Stimulated activated CD8-positive, alpha-beta memory T cell treated with anti-CD3 and anti-CD28 coated beads, Interleukin-4, amount 100 ng/mL, for 4 hours (primary cell): ENCODE results near the gene RNU1-3.
"Not testable (repeated sequence)": the region's sequence is repeated elsewhere in the genome, so short reads cannot be mapped to it uniquely, and the experiment has no call there.

Experiments used
- DNase-seq, 2 donors: peaks; one replicate each; pipeline ENCODE4 v3.0.0-alpha.2; 2020; ENCODE audit warnings: low read depth in 2 of 2, low spot score in 1 of 2

The RNU1-3 gene

GRCh38 chr1:16694308-16694702 is 27.6 kb upstream of the RNU1-3 start:
- not testable (repeated sequence) for DNase-seq

DNA sequence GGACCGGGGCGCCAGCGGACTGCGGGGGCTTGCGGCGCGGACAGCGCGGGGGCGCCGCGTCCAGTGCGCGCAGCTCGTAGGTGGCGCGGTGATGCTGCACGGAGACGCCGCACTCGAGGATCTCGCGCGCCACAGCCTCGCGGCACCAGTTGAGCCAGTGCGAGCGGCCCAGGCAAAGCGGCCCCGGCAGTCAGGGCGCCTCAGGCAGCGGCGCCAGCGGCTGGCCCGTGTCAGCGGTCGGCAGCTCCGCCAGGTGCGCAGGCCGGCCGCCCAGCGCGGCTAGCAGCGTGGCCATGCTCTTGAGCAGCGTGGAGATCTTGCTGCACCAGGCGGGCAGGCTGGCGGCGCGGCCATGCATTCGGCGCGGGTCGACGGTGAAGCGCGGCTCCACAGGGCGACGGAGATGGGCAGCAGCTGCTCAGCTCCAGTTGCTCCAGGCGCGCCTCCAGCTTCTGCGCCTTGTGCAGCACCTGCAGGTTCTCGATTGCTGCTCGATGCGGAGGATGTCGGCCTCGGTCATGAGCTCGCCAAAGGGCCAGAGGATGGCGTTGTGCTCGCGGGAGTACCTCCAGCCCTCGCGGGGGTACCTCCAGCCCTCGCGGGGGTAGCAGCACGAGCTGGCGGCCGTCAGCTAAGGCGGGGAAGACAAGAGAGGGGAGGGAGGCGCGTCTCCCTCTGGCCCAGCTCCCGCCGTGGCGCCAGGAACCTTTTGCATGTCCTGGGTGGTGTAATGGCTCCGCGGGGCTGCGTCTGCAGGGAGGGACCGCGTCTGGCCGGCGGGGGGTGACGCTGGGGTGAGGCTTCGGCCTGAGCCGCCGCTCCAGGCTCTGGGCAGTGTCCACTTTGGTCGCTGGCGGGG is 26.9 kb upstream of the RNU1-3 start:
- DNase-seq: not testable (repeated sequence)

DNA sequence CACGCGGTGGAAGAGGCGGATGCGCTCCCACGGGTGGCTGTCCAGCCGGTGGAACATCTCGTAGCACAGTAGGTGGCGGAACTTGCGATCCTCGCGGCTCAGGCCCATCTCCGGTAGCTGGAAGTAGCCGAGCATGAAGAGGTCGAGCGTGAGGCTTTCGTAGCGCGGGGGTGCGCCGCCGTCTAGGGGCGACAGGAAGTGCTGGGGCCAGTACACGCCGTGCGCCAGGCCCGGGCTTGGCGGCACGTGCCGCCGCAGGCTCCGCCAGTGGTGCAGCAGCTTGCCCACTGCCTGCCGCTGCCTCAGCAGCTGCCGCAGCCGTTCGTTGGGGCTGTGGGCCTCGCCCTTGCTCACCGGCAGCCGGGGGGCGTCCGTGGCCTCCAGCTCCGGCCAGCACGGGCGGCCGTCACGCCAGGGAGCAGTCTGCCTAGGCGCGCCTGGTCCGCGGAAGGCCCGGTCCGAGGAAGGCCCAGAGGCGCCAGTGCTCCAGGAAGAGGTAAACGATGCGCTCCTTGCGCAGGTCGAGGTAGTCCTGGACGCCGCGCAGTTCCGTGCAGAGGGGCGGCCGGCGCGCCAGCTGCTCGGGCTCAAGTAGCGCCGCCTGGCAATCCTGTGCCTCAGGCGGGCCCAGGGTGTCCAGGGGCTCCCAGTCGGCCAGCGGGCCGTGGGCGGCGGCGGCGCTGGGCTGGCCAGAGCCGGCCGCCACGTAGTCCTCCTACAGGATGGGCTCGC is 26.1 kb upstream of the RNU1-3 start:
- DNase-seq: not testable (repeated sequence)

- DNase-seq: not testable (repeated sequence)
Observed at GRCh38 chr1:16692283-16692682, 25.5 kb upstream of the RNU1-3 start.

DNA sequence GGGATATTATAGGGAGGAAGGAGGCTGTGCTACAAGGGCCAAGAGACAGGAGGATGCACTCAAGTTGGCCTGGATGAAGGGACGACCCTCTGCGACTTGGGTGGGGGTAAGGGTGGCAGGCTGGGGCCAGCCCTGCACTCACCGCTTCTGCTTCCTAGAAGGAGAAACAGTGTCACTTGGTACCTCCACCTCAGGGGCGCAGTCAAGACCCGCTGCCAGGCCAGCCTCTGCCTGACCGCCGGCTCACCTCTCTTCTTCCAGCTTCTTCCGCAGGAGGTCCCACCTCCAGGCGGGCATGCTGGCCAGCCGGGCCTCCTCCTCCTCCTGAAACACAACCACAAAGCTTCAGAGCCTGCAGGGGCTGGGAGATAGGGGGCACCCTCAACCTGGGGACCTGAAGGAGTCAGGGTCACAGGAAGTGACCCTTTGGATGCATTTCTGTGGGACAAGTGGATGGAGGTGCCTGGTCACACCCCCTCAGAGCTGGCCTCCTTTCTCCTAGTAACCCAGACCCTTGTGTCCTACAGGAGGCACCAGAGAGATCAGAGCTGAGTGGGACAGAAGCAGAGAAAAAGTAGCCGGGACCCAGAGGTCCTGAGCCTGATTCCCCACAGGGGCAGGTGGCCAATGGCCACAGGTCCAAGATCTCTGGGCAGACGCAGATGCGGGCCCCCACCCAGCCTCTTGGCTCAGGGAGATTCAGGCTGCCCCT is 24.4 kb upstream of the RNU1-3 start:
- not testable (repeated sequence) for DNase-seq

DNA sequence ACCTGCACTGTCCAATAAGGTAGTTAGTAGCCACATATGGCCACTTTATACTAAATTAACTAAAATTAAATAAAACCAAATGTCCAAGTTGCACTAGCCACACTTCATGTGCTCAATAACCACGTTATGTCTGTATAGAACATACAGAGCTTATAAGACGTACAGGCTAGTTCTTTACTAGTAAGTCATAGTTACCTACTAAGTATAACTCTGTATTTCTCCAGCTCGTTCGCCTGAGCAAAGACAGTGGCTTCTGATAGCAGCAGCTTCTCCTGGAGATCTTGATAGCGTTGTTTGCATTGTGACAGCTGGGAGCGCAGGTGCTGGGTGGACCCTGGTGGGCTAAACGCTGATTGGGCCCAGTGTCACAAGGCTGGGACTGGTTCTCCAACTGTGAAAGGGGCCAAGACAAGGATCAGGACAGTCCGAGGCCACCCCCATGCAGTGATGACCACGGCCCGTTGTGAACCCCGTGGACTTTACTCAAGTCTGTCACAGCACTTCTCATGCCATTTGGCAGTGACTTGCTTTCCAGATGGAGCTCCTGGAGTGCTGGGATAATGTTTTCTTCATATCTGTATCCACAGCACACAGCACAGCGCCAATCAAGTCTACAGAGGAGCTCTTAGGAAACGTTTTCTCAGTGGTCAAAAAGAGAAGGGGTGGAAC is 20.5 kb upstream of the RNU1-3 start:
- not testable (repeated sequence) for DNase-seq

- not testable (repeated sequence) for DNase-seq
Observed at GRCh38 chr1:16685445-16686371, 19.0 kb upstream of the RNU1-3 start.

GRCh38 chr1:16684738-16685337 is 18.1 kb upstream of the RNU1-3 start:
- not testable (repeated sequence) for DNase-seq

DNA sequence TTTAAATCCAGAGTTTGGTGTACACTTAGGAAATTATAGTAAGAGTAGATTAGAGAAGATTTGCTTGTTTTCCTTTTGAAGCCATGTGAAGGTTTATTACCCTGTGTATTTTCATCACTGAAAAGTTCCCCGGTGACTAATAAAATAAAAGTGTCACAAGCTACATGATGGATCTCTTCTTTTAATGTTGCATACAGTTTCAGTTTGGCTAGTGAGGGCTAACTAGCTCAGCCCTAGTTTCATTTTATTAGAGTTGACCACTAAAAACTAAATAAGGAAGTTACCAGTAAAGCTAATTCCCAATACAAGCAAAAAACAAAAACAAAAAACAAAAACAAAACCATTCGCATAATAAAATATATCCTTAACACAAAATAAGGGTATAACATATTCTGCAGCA is 17.4 kb upstream of the RNU1-3 start:
- not testable (repeated sequence) for DNase-seq

DNA sequence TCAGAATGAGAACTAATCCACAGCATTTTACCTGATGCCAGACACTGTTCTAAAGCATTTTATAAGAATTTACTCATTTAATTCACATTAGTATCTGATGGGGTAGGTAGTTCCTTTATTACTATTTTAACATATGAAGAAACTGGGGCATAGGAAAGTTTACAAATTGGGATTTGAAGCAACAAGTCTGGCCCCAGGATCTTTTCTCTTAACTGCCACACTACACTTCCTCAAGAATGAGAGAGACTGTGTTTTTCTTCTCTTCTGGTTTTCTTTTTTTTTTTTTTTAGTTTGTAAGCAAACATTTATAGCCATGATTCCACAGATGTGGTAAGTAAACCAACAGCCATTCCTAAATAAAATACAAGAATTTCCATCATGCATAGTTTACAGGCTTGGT is 16.1 kb upstream of the RNU1-3 start:
- not testable (repeated sequence) for DNase-seq

DNA sequence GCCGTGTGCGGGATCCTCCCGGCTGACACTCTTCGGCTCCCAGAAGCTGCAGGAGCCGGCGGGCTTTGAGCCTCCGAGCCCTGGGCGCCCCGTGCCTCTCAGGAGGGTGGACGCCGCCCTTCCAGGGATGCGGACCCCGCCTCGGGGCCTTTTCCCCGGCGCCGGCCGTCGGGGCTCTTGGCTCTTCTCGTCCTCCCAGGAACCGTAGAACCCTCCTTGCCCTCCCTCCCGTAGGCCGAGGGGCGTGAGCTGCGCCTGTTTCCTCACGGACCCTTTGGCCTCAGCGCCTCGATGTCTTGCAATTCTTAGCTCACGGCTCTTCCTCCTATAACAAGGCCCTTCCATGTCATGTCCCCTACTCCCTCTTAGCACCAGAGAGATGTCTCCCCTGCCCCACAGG is 13.6 kb upstream of the RNU1-3 start:
- DNase-seq: not testable (repeated sequence)

GRCh38 chr1:16677552-16678431 is 11.0 kb upstream of the RNU1-3 start:
- peak in 1 of 2 donors; percentile 30 for DNase-seq

GRCh38 chr1:16676661-16677523 is 10.1 kb upstream of the RNU1-3 start:
- not testable (repeated sequence) for DNase-seq

DNA sequence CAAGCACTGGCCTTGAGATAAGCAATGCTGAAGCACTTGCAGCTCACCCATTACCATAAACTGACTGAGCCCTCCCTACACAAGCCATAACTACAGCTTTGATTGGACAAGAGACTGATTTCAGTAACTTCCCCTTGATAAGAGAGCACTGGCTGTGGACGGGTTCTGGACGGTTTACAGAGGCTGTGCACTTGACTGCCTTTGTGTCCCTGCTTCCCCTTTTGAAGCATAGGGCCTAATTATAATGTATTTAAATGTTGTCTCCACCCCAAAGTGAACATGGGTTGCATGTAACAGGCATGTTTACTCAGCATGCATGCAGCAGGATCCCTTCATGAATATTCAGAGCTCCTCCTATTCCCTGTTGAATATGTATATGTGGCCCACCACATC is 8.4 kb upstream of the RNU1-3 start:
- DNase-seq: not testable (repeated sequence)

DNA sequence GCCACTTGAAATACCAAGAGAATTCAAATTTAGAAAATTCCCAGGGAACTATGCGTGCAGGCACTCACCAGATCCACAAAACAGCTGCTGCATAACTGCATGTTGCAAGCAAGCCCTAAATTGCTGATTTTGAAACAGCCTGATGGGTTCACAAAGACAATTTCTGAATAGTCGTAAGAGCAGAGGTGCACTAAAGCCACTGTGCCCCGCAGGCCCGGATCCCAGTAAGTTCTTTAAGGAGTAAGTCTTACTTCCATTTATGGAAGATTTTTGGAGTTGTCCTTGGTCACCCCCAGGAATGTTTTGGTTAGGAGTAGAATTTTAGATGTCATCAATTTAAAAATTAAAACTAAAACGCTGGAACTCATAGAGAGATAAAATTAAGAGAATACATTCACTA is 7.2 kb upstream of the RNU1-3 start:
- DNase-seq: not testable (repeated sequence)

GRCh38 chr1:16665836-16666235 is 912 bp downstream of the RNU1-3 start:
- DNase-seq: not testable (repeated sequence)

- DNase-seq: not testable (repeated sequence)
Observed at GRCh38 chr1:16658234-16658633, 8.5 kb downstream of the RNU1-3 start.
